BE2C (cell line): ENCODE measurements around the gene PWWP3B.
"Not testable (repeated sequence)": the region's sequence is repeated elsewhere in the genome, so short reads cannot be mapped to it uniquely, and the experiment has no call there.

Experiments used
- DNase-seq: peaks from one replicate; pipeline ENCODE4 v3.0.0-alpha.2; 2020
- H3K27me3 ChIP-seq: fragments of 250-450 bp; sonication (Bioruptor Pico); 2 replicates; pipeline ENCODE4 v1.5.1; 2020; ENCODE audit warnings: mild to moderate bottlenecking
- H3K36me3 ChIP-seq: fragments of 250-450 bp; sonication (Bioruptor Pico); 2 replicates; pipeline ENCODE4 v1.5.1; 2020; ENCODE audit warnings: mild to moderate bottlenecking
- H3K4me1 ChIP-seq: fragments of 250-450 bp; sonication (Bioruptor Pico); 2 replicates; pipeline ENCODE4 v1.5.1; 2020
- H3K4me3 ChIP-seq: 2 replicates; pipeline ENCODE4 v1.5.1; 2011; ENCODE audit warnings: low read depth, low read length
- H3K9me3 ChIP-seq: fragments of 250-450 bp; sonication (Bioruptor Pico); 2 replicates; pipeline ENCODE4 v1.5.1; 2020
- TF ChIP-seq, protein P1 (sequence below): IDR thresholded peaks from 2 replicates; pipeline ENCODE4 v1.5.1; 2012; ENCODE audit warnings: mild to moderate bottlenecking, low read depth, low read length

PWWP3B gene

DNA sequence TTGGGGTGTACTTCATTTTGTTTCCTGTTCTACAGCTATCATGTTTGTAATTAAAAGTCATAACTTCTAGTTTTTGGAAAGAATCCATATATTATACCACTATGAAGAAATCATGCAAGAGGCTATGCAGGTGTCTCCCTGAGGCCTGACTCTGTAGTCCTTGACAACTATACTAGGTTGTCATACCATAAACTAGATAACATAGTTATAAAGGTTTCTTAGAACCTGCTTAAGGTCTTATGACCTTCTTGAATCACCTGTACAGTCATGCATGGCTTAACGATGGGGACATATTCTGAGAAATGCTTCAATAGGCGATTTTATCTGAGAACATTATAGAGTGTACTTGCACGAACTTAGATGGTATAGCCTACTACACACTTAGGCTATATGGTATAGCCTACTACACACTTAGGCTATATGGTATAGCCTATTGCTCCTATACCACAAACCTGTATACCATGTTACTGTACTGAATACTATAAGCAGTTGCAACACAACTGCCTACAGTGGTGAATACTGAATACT, 3.3 kb downstream of the PWWP3B start:
- TF ChIP-seq, protein P1, sequence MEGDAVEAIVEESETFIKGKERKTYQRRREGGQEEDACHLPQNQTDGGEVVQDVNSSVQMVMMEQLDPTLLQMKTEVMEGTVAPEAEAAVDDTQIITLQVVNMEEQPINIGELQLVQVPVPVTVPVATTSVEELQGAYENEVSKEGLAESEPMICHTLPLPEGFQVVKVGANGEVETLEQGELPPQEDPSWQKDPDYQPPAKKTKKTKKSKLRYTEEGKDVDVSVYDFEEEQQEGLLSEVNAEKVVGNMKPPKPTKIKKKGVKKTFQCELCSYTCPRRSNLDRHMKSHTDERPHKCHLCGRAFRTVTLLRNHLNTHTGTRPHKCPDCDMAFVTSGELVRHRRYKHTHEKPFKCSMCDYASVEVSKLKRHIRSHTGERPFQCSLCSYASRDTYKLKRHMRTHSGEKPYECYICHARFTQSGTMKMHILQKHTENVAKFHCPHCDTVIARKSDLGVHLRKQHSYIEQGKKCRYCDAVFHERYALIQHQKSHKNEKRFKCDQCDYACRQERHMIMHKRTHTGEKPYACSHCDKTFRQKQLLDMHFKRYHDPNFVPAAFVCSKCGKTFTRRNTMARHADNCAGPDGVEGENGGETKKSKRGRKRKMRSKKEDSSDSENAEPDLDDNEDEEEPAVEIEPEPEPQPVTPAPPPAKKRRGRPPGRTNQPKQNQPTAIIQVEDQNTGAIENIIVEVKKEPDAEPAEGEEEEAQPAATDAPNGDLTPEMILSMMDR = no peak
- DNase-seq = no peak
- Histone ChIP-seq H3K9me3 (no peaks in the 10 kb centered on the region), H3K4me1 (no peaks in the 10 kb centered on the region), H3K36me3 (no peaks in the 10 kb centered on the region), H3K4me3 (no peak overlapping the region), H3K27me3 (no peaks in the 10 kb centered on the region)

DNA sequence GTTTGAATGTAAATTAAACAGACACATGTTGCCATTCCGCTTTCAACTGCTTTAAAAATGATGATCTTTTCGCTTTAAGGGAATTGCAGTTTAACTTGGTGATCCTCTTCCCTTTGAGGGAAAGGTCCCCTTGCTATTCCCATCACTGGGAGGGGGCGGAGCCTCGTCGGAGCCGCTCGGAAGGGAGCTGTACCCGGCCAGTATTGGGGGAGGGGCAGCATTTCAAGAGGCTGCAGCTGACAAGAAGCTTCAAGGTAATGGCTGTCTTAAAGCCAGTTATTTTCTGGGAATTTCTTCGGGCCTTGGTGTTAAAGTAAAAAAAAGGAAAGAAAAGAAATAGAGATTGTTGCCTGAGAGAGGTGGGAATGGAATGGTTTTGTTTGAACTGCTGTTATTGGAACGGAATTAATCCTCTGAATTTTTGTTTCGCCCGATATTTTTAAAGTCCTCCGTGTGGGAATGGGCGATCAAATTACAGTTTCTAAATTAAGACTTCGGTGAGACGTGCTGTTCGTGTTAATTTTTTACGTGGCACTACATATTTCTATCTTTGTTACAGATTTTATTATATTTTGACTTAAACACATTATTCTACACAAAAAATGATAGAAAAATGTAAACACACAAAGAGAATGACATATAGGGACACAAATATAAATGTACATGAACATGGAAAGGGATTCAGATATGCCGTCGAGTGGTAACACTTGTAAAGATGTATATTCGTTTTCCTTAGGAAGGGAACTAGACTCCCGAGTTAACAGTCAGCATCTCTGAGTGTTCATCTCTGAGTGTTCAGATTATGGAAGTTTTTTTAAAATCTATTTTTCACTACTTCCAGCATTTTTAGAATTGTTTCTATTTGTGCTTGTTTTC, 9.2 kb downstream of the PWWP3B start:
- no peaks in the 10 kb centered on the region for H3K36me3 ChIP-seq
- no peaks in the 10 kb centered on the region for H3K27me3 ChIP-seq
- peak; percentile 18 for DNase-seq
- H3K4me3 ChIP-seq = no peak overlapping the region
- no peaks in the 10 kb centered on the region for H3K9me3 ChIP-seq
- no peaks in the 10 kb centered on the region for H3K4me1 ChIP-seq
- TF ChIP-seq, protein P1 = no peak

DNA sequence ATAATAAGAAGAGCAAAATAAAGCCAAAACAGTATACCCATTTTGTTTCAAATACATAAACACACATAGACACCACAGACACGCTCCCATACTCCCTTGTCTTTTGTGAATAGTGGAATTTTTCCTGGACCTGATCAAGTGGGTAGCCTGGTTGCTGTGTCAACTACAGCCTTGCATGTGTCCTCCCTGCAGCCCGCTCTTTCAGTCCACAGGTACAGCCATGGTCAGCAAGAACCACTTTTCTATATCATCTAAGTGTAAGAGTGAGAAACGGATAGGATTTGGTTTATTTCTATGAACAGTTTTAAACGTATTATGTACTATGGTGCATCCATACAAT, 9.8 kb downstream of the PWWP3B start:
- Histone ChIP-seq H3K4me3 (no peak overlapping the region), H3K4me1 (no peaks in the 10 kb centered on the region), H3K36me3 (no peaks in the 10 kb centered on the region), H3K27me3 (no peaks in the 10 kb centered on the region), H3K9me3 (no peaks in the 10 kb centered on the region)
- no peak for DNase-seq
- TF ChIP-seq, protein P1 = no peak

GRCh38 chrX:106178826-106179225, 10.7 kb downstream of the PWWP3B start:
- Histone ChIP-seq H3K27me3 (no peaks in the 10 kb centered on the region), H3K4me1 (no peaks in the 10 kb centered on the region), H3K4me3 (no peak overlapping the region), H3K36me3 (no peaks in the 10 kb centered on the region), H3K9me3 (no peaks in the 10 kb centered on the region)
- TF ChIP-seq, protein P1 = no peak
- no peak for DNase-seq

- H3K27me3 ChIP-seq = not testable (repeated sequence)
Measured at GRCh38 chrX:106183685-106184084, 15.6 kb downstream of the PWWP3B start.

GRCh38 chrX:106201502-106202178, 33.5 kb downstream of the PWWP3B start:
- H3K4me1 ChIP-seq = no peaks in the 10 kb centered on the region
- TF ChIP-seq, protein P1 = no peak
- no peak overlapping the region for H3K4me3 ChIP-seq
- H3K36me3 ChIP-seq = no peaks in the 10 kb centered on the region
- H3K9me3 ChIP-seq = no peaks in the 10 kb centered on the region
- H3K27me3 ChIP-seq = no peaks in the 10 kb centered on the region
- no peak for DNase-seq

More at GRCh38 chrX:106183685-106184084, 15.6 kb downstream of the PWWP3B start:
- not testable (repeated sequence) for DNase-seq, H3K4me3 ChIP-seq, H3K36me3 ChIP-seq, H3K4me1 ChIP-seq, H3K9me3 ChIP-seq
